Bronchial epithelial cell (primary cell): ENCODE data around the gene LTO1. TPM values are rescaled to one million over a fixed set of nuclear protein-coding genes. Genes with fewer than 3 reads are reported as not detected.
A peak's percentile ranks its signal among the peaks of the same experiment; 100 is the strongest.

Source experiments
- DNase-seq: peaks from one replicate; pipeline ENCODE4 v3.0.0-alpha.2; 2010; ENCODE audit warnings: low read depth
- FAIRE-seq: peaks from 2 replicates; lab custom pipeline; 2011; peaks lifted over from hg19 to GRCh38; lab: Jason Lieb, UNC
- H3K27me3 ChIP-seq: 2 replicates; pipeline ENCODE4 v1.5.1; 2011; ENCODE audit warnings: low read length; ENCODE audit not compliant: control insufficient read depth, insufficient read depth
- H3K36me3 ChIP-seq: 2 replicates; pipeline ENCODE4 v1.5.1; 2011; ENCODE audit warnings: low read length; ENCODE audit not compliant: control insufficient read depth, insufficient read depth
- H3K4me3 ChIP-seq: 2 replicates; pipeline ENCODE4 v1.5.1; 2011; ENCODE audit warnings: mild to moderate bottlenecking, low read depth, low read length, control low read depth
- CTCF ChIP-seq: IDR thresholded peaks from 2 replicates; pipeline ENCODE4 v1.5.1; 2011; ENCODE audit warnings: mild to moderate bottlenecking, moderate library complexity, low read length, control low read depth, inconsistent platforms; ENCODE audit not compliant: insufficient read depth, severe bottlenecking
- total RNA-seq: library from RNA; depleted of rRNA; stranded (reverse); fragments of >200 nt; gene quantifications from 2 replicates; pipeline ENCODE4 v1.2.1, GENCODE V29; 2014

LTO1 gene
- total RNA-seq, 1 donor from 2014 or later = 18.2 TPM

GRCh38 chr11:69618237-69618636, 56.9 kb downstream of the LTO1 start:
- TF ChIP-seq CTCF = no peak
- DNase-seq = no peak
- peaks cover 5% of the 10 kb centered on the region for H3K27me3 ChIP-seq
- no peak overlapping the region for H3K4me3 ChIP-seq
- no peaks in the 10 kb centered on the region for H3K36me3 ChIP-seq
- FAIRE-seq = peak; percentile 88

GRCh38 chr11:69617682-69618081, 57.5 kb downstream of the LTO1 start:
- Histone ChIP-seq H3K36me3 (no peaks in the 10 kb centered on the region), H3K27me3 (peaks cover 5% of the 10 kb centered on the region), H3K4me3 (no peak overlapping the region)
- FAIRE-seq = no peak
- no peak for TF ChIP-seq CTCF
- DNase-seq = no peak

GRCh38 chr11:69617220-69617619, 57.9 kb downstream of the LTO1 start:
- no peak overlapping the region for H3K4me3 ChIP-seq
- H3K27me3 ChIP-seq = peaks cover 5% of the 10 kb centered on the region
- DNase-seq (no peak), FAIRE-seq (no peak)
- H3K36me3 ChIP-seq = no peaks in the 10 kb centered on the region
- TF ChIP-seq CTCF = no peak

Other genes starting within 250 kb of the LTO1 start
- not detected in 2 replicates for gene LINC01488, start 193.7 kb downstream of the LTO1 start, total RNA-seq
- 83.8 and 198 TPM in 2 replicates for gene CCND1, start 34.2 kb downstream of the LTO1 start, total RNA-seq
- under 0.01 TPM in 1 of 2 replicates, not detected in the other for gene FGF19, start 28.7 kb upstream of the LTO1 start, total RNA-seq
- not detected in 2 replicates for gene FGF4, start 100.0 kb upstream of the LTO1 start, total RNA-seq
- not detected in 2 replicates for gene FGF3, start 144.1 kb upstream of the LTO1 start, total RNA-seq